H1 (cell line): Measurements from ENCODE around the gene SMC6. TPM values are rescaled to one million over a fixed set of nuclear protein-coding genes. Genes with fewer than 3 reads are reported as not detected.

Experiments used
- CTCF ChIA-PET: fragments of 300-600 bp; sonication (Branson Sonifier 250); formaldehyde crosslinking; loops from one replicate; lab custom pipeline; 2021; ENCODE audit not compliant: partially characterized antibody; lab: Charles Lee
- POLR2A ChIA-PET: fragments of 300-600 bp; sonication (Branson Sonifier 250); formaldehyde crosslinking; loops from one replicate; lab custom pipeline; 2021; ENCODE audit warnings: inconsistent platforms; ENCODE audit not compliant: partially characterized antibody; lab: Charles Lee
- DNase-seq, 2 experiments: peaks; one replicate each; pipeline versions ENCODE4 v3.0.0 to v3.0.0-alpha.2; 2010 to 2022; ENCODE audit warnings: low spot score in 2 of 2, low read depth in 1 of 2, mixed read lengths in 1 of 2
- FAIRE-seq: peaks from 2 replicates; lab custom pipeline; 2011; peaks lifted over from hg19 to GRCh38; lab: Jason Lieb, UNC
- H2AFZ ChIP-seq: 2 replicates; pipeline ENCODE4 v1.8.1; 2012; ENCODE audit warnings: low read length, inconsistent platforms
- H2AK5ac ChIP-seq: 2 replicates; pipeline ENCODE4 v1.6.1; 2013; ENCODE audit warnings: low read depth, low read length
- H2BK120ac ChIP-seq: replicated peaks from 2 replicates; pipeline ENCODE3; 2013; ENCODE audit warnings: low read depth, low read length, inconsistent platforms
- H2BK12ac ChIP-seq: 2 replicates; pipeline ENCODE4 v1.6.1; 2013; ENCODE audit warnings: low read depth, low read length
- H2BK15ac ChIP-seq: 2 replicates; pipeline ENCODE4 v1.6.1; 2013; ENCODE audit warnings: low read length
- H2BK20ac ChIP-seq: 2 replicates; pipeline ENCODE4 v1.6.1; 2013; ENCODE audit warnings: low read length
- H2BK5ac ChIP-seq: 2 replicates; pipeline ENCODE4 v1.6.1; 2013; ENCODE audit warnings: low read depth, low read length
- H3K14ac ChIP-seq: 2 replicates; pipeline ENCODE4 v1.6.1; 2013; ENCODE audit warnings: inconsistent platforms; ENCODE audit not compliant: insufficient read length
- H3K18ac ChIP-seq: 2 replicates; pipeline ENCODE4 v1.6.1; 2013; ENCODE audit warnings: low read length; ENCODE audit errors: extremely low read depth
- H3K23ac ChIP-seq: 2 replicates; pipeline ENCODE4 v1.6.1; 2013; ENCODE audit warnings: inconsistent platforms; ENCODE audit not compliant: insufficient read length
- H3K23me2 ChIP-seq: 2 replicates; pipeline ENCODE4 v1.6.1; 2013; ENCODE audit warnings: low read depth, low read length
- H3K27ac ChIP-seq: 2 replicates; pipeline ENCODE4 v1.6.1; 2011; ENCODE audit warnings: low read depth, low read length, inconsistent platforms
- H3K27me3 ChIP-seq, 4 experiments: replicated peaks in 1 of 4; 1 replicate in 1 of 4; 2 replicates in 3 of 4; pipeline versions ENCODE4 v1.6.1 to v1.8.1; 2011 to 2013; ENCODE audit warnings: low read length in 3 of 4, mild to moderate bottlenecking in 3 of 4, inconsistent platforms in 2 of 4, mixed read lengths in 2 of 4, moderate library complexity in 1 of 4; ENCODE audit not compliant: control insufficient read depth in 3 of 4, insufficient read depth in 3 of 4; ENCODE audit errors: extremely low read depth in 1 of 4
- H3K36me3 ChIP-seq, 4 experiments: 2 replicates each; pipeline versions ENCODE4 v1.6.1 to v1.8.1; 2011 to 2013; ENCODE audit warnings: mild to moderate bottlenecking in 4 of 4, low read length in 3 of 4, moderate library complexity in 2 of 4, control low read depth in 1 of 4, inconsistent platforms in 1 of 4; ENCODE audit not compliant: insufficient read depth in 4 of 4, control insufficient read depth in 2 of 4
- H3K4ac ChIP-seq: replicated peaks from 2 replicates; pipeline ENCODE3; 2013; ENCODE audit warnings: low read length, low read depth, mixed read lengths, inconsistent platforms; ENCODE audit not compliant: insufficient read length
- H3K4me1 ChIP-seq, 4 experiments: replicated peaks in 1 of 4; 1 replicate in 1 of 4; 2 replicates in 3 of 4; pipeline versions ENCODE4 v1.6.1 to v1.8.1; 2011 to 2013; ENCODE audit warnings: low read length in 3 of 4, inconsistent platforms in 2 of 4, mixed read lengths in 1 of 4; ENCODE audit not compliant: insufficient read depth in 4 of 4, control insufficient read depth in 3 of 4
- H3K4me2 ChIP-seq, 2 experiments: 2 replicates each; pipeline versions ENCODE4 v1.6.1 to v1.8.1; 2011 to 2013; ENCODE audit warnings: low read depth in 2 of 2, low read length in 2 of 2, control low read depth in 1 of 2, inconsistent platforms in 1 of 2, mild to moderate bottlenecking in 1 of 2; ENCODE audit not compliant: insufficient read depth in 1 of 2
- H3K4me3 ChIP-seq, 4 experiments: fragments of 200-600, 300-600 bp in 1 of 4; sonication (generic), shearing (Covaris generic), sonication (Bioruptor Twin) in 1 of 4; 2 replicates each; pipeline versions ENCODE4 v1.5.1 to v1.8.1; 2011 to 2016; ENCODE audit warnings: low read length in 4 of 4, low read depth in 3 of 4, control low read depth in 2 of 4, inconsistent platforms in 2 of 4, mild to moderate bottlenecking in 2 of 4, mixed read lengths in 1 of 4, moderate library complexity in 1 of 4; ENCODE audit not compliant: insufficient read depth in 2 of 4; ENCODE audit errors: extremely low read depth in 1 of 4
- H3K56ac ChIP-seq: replicated peaks from 2 replicates; pipeline ENCODE3; 2013; ENCODE audit warnings: low read depth, mild to moderate bottlenecking, mixed read lengths, low read length, inconsistent platforms; ENCODE audit not compliant: insufficient read length
- H3K79me1 ChIP-seq: 2 replicates; pipeline ENCODE4 v1.6.1; 2013; ENCODE audit warnings: low read depth, low read length, control low read depth
- H3K79me2 ChIP-seq, 2 experiments: 2 replicates each; pipeline versions ENCODE4 v1.6.1 to v1.8.1; 2012 to 2013; ENCODE audit warnings: low read length in 2 of 2, mild to moderate bottlenecking in 2 of 2, inconsistent platforms in 1 of 2; ENCODE audit not compliant: insufficient read depth in 2 of 2, control insufficient read depth in 1 of 2
- H3K9ac ChIP-seq, 4 experiments: replicated peaks in 1 of 4; 1 replicate in 1 of 4; 2 replicates in 3 of 4; pipeline versions ENCODE4 v1.6.1 to v1.8.1; 2011 to 2013; ENCODE audit warnings: low read depth in 3 of 4, low read length in 3 of 4, control low read depth in 2 of 4, mild to moderate bottlenecking in 2 of 4, moderate library complexity in 2 of 4, inconsistent platforms in 1 of 4; ENCODE audit errors: extremely low read depth in 1 of 4
- H3K9me3 ChIP-seq, 2 experiments: 2 replicates each; pipeline versions ENCODE4 v1.6.1 to v1.8.1; 2012 to 2013; ENCODE audit warnings: mild to moderate bottlenecking in 2 of 2, moderate library complexity in 2 of 2, control low read depth in 1 of 2, inconsistent platforms in 1 of 2, low read depth in 1 of 2, low read length in 1 of 2, mixed read lengths in 1 of 2; ENCODE audit not compliant: insufficient read depth in 2 of 2
- H4K20me1 ChIP-seq, 2 experiments: replicated peaks in 1 of 2; 2 replicates each; pipeline versions ENCODE3 to v1.8.1; 2011 to 2013; ENCODE audit warnings: inconsistent platforms in 2 of 2, low read length in 2 of 2, mild to moderate bottlenecking in 1 of 2; ENCODE audit not compliant: insufficient read depth in 2 of 2, control insufficient read depth in 1 of 2
- H4K5ac ChIP-seq: 2 replicates; pipeline ENCODE4 v1.6.1; 2013; ENCODE audit warnings: low read length, low read depth, mixed read lengths, inconsistent platforms; ENCODE audit not compliant: insufficient read length
- H4K8ac ChIP-seq: 2 replicates; pipeline ENCODE4 v1.8.0; 2013; ENCODE audit warnings: mild to moderate bottlenecking, moderate library complexity, low read length, inconsistent platforms; ENCODE audit not compliant: insufficient read depth; ENCODE audit errors: extremely low read depth
- H4K91ac ChIP-seq: replicated peaks from 2 replicates; pipeline ENCODE3; 2013; ENCODE audit warnings: low read length, mixed read lengths, inconsistent platforms; ENCODE audit not compliant: insufficient read length
- CREB1 ChIP-seq: IDR thresholded peaks from 2 replicates; pipeline ENCODE4 v1.6.1; 2012; ENCODE audit warnings: inconsistent platforms
- GTF2F1 ChIP-seq: IDR thresholded peaks from 2 replicates; pipeline ENCODE4 v1.6.1; 2012; ENCODE audit warnings: low read depth, low read length, improper control_type of control experiment, borderline replicate concordance
- NANOG ChIP-seq: IDR thresholded peaks from 2 replicates; pipeline ENCODE4 v1.6.1; 2011; ENCODE audit warnings: low read length, low read depth, mild to moderate bottlenecking, inconsistent platforms; ENCODE audit not compliant: insufficient read depth, poor library complexity, severe bottlenecking
- RBBP5 ChIP-seq: IDR thresholded peaks from 2 replicates; pipeline ENCODE4 v1.7.1; 2012; ENCODE audit warnings: low read depth, mild to moderate bottlenecking, inconsistent platforms, low read length, moderate library complexity, borderline replicate concordance
- RNF2 ChIP-seq: fragments of 200-900, 300-1000 bp; sonication (generic); IDR thresholded peaks from 2 replicates; pipeline ENCODE4 v1.7.1; 2016; ENCODE audit warnings: borderline replicate concordance, low read depth, mild to moderate bottlenecking, antibody characterized with exemption, low read length; ENCODE audit not compliant: poor library complexity, severe bottlenecking; ENCODE audit errors: missing control alignments
- RXRA ChIP-seq: IDR thresholded peaks from 2 replicates; pipeline ENCODE4 v1.6.1; 2011; ENCODE audit warnings: low read depth, mild to moderate bottlenecking, low read length, moderate library complexity; ENCODE audit not compliant: insufficient read depth
- TBP ChIP-seq: IDR thresholded peaks from 2 replicates; pipeline ENCODE4 v1.6.1; 2011; ENCODE audit warnings: low read depth, low read length, improper control_type of control experiment
- WGBS, 2 experiments: shearing (Covaris generic) in 1 of 2; methylation state at CpG; one replicate each; pipeline versions ENCODE4 v1.1.6 to v1.1.7; 2013 to 2015; ENCODE audit warnings: low lambda C conversion rate in 2 of 2, mixed read lengths in 2 of 2, inconsistent platforms in 1 of 2, low coverage in 1 of 2, missing lambda C conversion rate in 1 of 2; ENCODE audit not compliant: insufficient replicate concordance in 2 of 2, insufficient coverage in 1 of 2, insufficient read length in 1 of 2; ENCODE audit errors: extremely low coverage in 1 of 2, missing lambda C conversion rate in 1 of 2; 5-methylcytosine and 5-hydroxymethylcytosine counted together
- polyA plus RNA-seq, 7 experiments: library from polyadenylated mRNA; depleted of rRNA in 3 of 7; stranded (reverse) in 5 of 7; unstranded in 2 of 7; fragments of >200 nt in 5 of 7; fragments of 200-250 nt in 2 of 7; gene quantifications; 1 replicate in 5 of 7; 2 replicates in 1 of 7; 4 replicates in 1 of 7; pipeline versions ENCODE4 v1.2.1 to v1.2.3, GENCODE V29; 2011 to 2013; ENCODE audit warnings: missing spikeins in 2 of 7, mixed read lengths in 2 of 7
- total RNA-seq: library from RNA; stranded (reverse); fragmentation: NEBNext Ultra II Directional; extraction: Animal tissue kit (Norgen Biotek cat#: 25700); gene quantifications from 2 replicates; pipeline ENCODE4 v1.2.1, GENCODE V29; 2021

SMC6 gene
- total and polyA plus RNA-seq, 2 of the 8 experiments (the other 6 are each of a cell fraction or from before 2014, with no cell fraction given): 9.7 to 49.5 TPM

DNA sequence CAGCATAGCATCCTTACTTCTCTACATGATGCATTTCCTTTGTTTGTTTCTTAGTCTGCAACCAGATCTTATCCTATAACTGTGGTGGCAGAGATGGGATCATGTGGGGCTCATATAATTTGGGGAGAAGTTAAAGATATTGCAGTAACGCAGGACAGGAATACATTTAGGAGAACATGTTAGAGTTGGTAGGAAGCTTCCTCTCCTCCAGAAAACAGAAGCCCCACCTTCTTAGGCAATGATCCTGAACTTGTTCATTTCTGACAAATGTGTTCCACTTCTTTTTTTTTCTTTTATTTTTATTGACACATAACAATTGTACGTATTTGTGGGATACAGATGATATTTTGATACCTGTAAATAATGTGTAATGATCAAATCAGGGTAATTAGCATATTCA is 113.2 kb downstream of the SMC6 start:
- Histone ChIP-seq H3K4me2 (no peak overlapping the region), H4K5ac (no peak overlapping the region), H3K4me1 (peaks cover 0 to 4% (median 0%) of the 10 kb centered on the region in 4 experiments; a peak in 1 of 7 replicates), H3K79me2 (no peaks in the 10 kb centered on the region; a peak in 1 of 4 replicates), H3K9ac (no peak overlapping the region), H2BK120ac (no peak overlapping the region), H4K91ac (no peak overlapping the region), H2AFZ (no peak overlapping the region), H2BK15ac (no peak overlapping the region), H3K36me3 (no peaks in the 10 kb centered on the region), H4K20me1 (peaks cover 0 to 4% of the 10 kb centered on the region in 2 experiments), H3K14ac (no peak overlapping the region), H2BK5ac (no peak overlapping the region), H3K27me3 (no peaks in the 10 kb centered on the region), H3K4me3 (no peak overlapping the region), H3K27ac (no peak overlapping the region), H3K9me3 (no peaks in the 10 kb centered on the region), H3K18ac (no peak overlapping the region), H4K8ac (no peak overlapping the region), H2BK12ac (no peak overlapping the region), H3K79me1 (peaks cover 2% of the 10 kb centered on the region; the same call in 1 of the 2 replicates), H3K4ac (no peak overlapping the region), H2BK20ac (no peak overlapping the region), H3K56ac (no peak overlapping the region), H3K23me2 (no peaks in the 10 kb centered on the region), H2AK5ac (no peak overlapping the region), H3K23ac (no peak overlapping the region)
- DNase-seq (no peak), FAIRE-seq (no peak)
- POLR2A ChIA-PET: no interaction called here
- TF ChIP-seq GTF2F1 (no peak), RBBP5 (no peak), RXRA (no peak), CREB1 (no peak), TBP (no peak), NANOG (no peak), RNF2 (no peak)
- WGBS, 2 experiments: 98% methylated on average over 2 of the region's 2 CpGs; no CpG with 5 or more reads in 1 of the 2 experiments
- CTCF ChIA-PET: interaction anchor here (0.5 to 1.6 kb wide), 4 partner anchors 11 to 708 kb away, joined by 3 to 6 read pairs (median 3); no protein-coding TSS in a partner anchor
